Activated CD8-positive, alpha-beta T cell treated with anti-CD3 and anti-CD28 coated beads for 36 hours (primary cell): ENCODE results near the gene REEP2. TPM values are rescaled to one million over a fixed set of nuclear protein-coding genes. Genes with fewer than 3 reads are reported as not detected.

Experiments
- ATAC-seq: fragments of 200-7000 bp; cut with Tn5 transposase; one replicate; pipeline ENCODE4 v1.10.0; 2021; ENCODE audit warnings: mild to moderate bottlenecking, moderate library complexity
- CTCF ChIA-PET: fragments of 350-600 bp; sonication (Branson Sonifier 250); formaldehyde crosslinking; loops from one replicate; lab custom pipeline; 2021; ENCODE audit warnings: antibody characterized with exemption; lab: Charles Lee
- POLR2A ChIA-PET: fragments of 350-600 bp; sonication (Branson Sonifier 250); formaldehyde crosslinking; loops from one replicate; lab custom pipeline; 2021; ENCODE audit warnings: antibody characterized with exemption; lab: Charles Lee
- DNase-seq: peaks from one replicate; pipeline ENCODE4 v3.0.0-alpha.2; 2020
- H3K27ac Mint-ChIP-seq: one replicate; pipeline ENCODE4 v1.8.0; 2021; ENCODE audit warnings: mild to moderate bottlenecking, mixed read lengths
- H3K27me3 Mint-ChIP-seq: one replicate; pipeline ENCODE4 v1.8.0; 2021; ENCODE audit warnings: mixed read lengths
- H3K36me3 Mint-ChIP-seq: one replicate; pipeline ENCODE4 v1.8.0; 2021; ENCODE audit warnings: low read depth, mixed read lengths
- H3K4me1 Mint-ChIP-seq: one replicate; pipeline ENCODE4 v1.8.0; 2021; ENCODE audit warnings: low read depth, mixed read lengths
- H3K4me3 Mint-ChIP-seq: one replicate; pipeline ENCODE4 v1.8.0; 2021; ENCODE audit warnings: mild to moderate bottlenecking, moderate library complexity, mixed read lengths
- H3K9me3 Mint-ChIP-seq: one replicate; pipeline ENCODE4 v1.8.0; 2021; ENCODE audit warnings: mixed read lengths
- intact Hi-C: fragments of 100-400 bp; cut with micrococcal nuclease; formaldehyde crosslinking; loops from one replicate; pipeline ENCODE4 v1.10.0; 2022
- total RNA-seq, 2 experiments: library from RNA; stranded (reverse); gene quantifications; one replicate each; pipeline ENCODE4 v1.2.3, GENCODE V29; 2021
- TF ChIP-seq, protein P1 (sequence below): fragments of 200-600 bp; IDR thresholded peaks from one replicate; pipeline ENCODE4 v1.8.0; 2022; ENCODE audit warnings: antibody characterized with exemption, mild to moderate bottlenecking

The REEP2 gene
- total RNA-seq, 2 experiments from 2014 or later = 2.9 to 3.1 TPM

- Mint-ChIP-seq H3K4me1 (peaks cover 12% of the 10 kb centered on the region), H3K27ac (no peak overlapping the region), H3K9me3 (no peaks in the 10 kb centered on the region), H3K27me3 (no peaks in the 10 kb centered on the region), H3K4me3 (peak overlapping the region; percentile 67), H3K36me3 (peaks cover 3% of the 10 kb centered on the region)
- POLR2A ChIA-PET = interaction anchor here (0.7 to 2.6 kb wide), 9 partner anchors 11 to 137 kb away, joined by 3 to 12 read pairs (median 3); partner anchors contain the start of gene HSPA9
- TF ChIP-seq, protein P1, sequence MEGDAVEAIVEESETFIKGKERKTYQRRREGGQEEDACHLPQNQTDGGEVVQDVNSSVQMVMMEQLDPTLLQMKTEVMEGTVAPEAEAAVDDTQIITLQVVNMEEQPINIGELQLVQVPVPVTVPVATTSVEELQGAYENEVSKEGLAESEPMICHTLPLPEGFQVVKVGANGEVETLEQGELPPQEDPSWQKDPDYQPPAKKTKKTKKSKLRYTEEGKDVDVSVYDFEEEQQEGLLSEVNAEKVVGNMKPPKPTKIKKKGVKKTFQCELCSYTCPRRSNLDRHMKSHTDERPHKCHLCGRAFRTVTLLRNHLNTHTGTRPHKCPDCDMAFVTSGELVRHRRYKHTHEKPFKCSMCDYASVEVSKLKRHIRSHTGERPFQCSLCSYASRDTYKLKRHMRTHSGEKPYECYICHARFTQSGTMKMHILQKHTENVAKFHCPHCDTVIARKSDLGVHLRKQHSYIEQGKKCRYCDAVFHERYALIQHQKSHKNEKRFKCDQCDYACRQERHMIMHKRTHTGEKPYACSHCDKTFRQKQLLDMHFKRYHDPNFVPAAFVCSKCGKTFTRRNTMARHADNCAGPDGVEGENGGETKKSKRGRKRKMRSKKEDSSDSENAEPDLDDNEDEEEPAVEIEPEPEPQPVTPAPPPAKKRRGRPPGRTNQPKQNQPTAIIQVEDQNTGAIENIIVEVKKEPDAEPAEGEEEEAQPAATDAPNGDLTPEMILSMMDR = no peak
- DNase-seq (no peak), ATAC-seq (no peak)
- CTCF ChIA-PET = interaction anchor here (1.0 to 3.8 kb wide), 5 partner anchors 11 to 85 kb away, joined by 3 to 17 read pairs (median 7); partner anchors contain the start of gene KDM3B
- intact Hi-C loops = no loop called here
Measured at GRCh38 chr5:138438003-138438723, 694 bp upstream of the REEP2 start.

DNA sequence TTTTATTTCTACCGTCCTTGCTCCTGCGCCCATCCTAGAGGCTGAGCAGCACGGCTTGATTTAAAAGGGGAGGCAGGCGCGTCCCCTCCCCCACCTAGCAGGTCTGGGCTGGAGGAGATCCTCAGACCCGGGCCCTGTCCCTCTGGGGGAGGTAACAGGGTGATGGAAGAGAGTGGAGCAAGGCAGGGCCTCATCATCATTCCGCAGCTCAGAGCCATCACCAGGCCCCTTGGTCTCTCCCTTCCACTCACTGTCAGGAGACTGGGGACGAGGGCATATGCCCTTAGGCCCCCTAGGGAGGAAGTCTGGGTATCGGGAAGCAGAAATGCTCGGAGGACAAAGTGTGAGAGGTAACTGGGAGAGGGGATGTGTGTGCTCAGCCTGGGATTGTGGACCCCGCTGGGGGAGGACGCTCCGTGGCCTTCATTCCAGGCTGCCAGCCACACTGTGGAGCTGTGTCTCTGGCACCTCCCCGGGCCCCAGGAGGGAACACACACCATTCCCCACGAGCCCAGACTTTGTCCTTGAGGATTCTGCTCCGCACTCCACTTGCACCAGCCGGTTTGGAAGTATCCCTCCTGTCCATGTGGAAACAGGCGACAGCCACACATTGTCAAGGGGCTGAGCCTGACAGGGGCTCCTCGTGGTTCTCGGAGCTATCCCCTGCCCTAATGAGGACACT, 761 bp downstream of the REEP2 start:
- ChIA-PET CTCF (interaction anchor here (1.0 to 1.4 kb wide), 2 partner anchors 10 to 65 kb away, joined by 4 read pairs; no protein-coding TSS in a partner anchor), POLR2A (interaction anchor here (0.8 to 2.6 kb wide), 3 partner anchors 10 to 70 kb away, joined by 3 to 12 read pairs (median 4); no protein-coding TSS in a partner anchor)
- ATAC-seq = no peak
- H3K27me3 Mint-ChIP-seq = no peaks in the 10 kb centered on the region
- H3K4me1 Mint-ChIP-seq = peaks cover 12% of the 10 kb centered on the region
- no peaks in the 10 kb centered on the region for H3K9me3 Mint-ChIP-seq
- no peak overlapping the region for H3K27ac Mint-ChIP-seq
- no peaks in the 10 kb centered on the region for H3K36me3 Mint-ChIP-seq
- H3K4me3 Mint-ChIP-seq = peak overlapping the region; percentile 73
- intact Hi-C loops = no loop called here
- TF ChIP-seq, protein P1 = no peak
- peak; percentile 14 for DNase-seq

DNA sequence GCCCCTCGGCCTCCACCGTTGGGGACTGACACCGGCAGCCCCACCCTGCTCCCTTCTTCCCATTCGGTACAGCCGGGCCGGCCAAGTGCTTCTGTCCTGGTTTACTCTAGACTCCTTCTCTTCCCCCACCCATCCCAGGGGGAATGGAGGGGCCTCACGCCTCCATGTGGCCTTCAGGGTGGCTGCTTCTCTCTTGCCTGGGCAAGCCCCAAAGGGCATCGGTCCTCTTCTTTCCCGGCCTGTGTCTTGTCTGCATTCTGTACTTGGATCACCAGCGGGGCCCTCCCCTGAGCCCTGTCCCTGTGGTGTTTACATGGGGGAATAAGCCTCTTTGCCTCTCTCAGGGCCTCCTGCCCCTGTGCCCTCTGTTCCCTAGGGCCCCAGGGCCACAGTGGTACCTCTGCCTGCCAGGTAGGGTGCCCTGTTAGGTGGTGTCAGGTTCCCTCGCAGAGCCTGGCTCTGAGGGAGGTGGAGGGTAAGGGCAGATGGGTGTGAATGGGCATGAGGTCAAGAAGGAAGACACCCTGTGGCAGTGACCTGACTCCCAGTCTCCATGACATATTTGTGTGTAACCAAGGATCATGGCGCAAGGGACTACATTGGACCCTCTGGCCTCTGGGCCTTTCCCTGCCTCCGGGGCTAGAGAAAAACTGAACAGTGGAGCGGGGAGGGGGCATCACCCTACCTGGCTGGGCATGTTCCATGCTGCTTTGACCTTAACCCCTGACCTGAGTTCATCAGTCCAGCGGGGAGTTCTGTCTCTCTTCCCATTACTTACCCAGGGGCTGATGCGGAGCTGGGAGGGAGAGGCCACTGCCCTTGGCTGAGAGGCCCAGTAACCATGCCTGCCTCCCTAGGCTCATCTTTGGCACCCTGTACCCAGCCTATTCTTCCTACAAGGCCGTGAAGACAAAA, 1.6 kb downstream of the REEP2 start:
- no peaks in the 10 kb centered on the region for H3K36me3 Mint-ChIP-seq
- no peak for ATAC-seq
- TF ChIP-seq, protein P1 = no peak
- no peak overlapping the region for H3K27ac Mint-ChIP-seq
- CTCF ChIA-PET = interaction anchor here (1.0 kb wide), 1 partner anchor 9 kb away, joined by 4 read pairs; no protein-coding TSS in a partner anchor
- no peaks in the 10 kb centered on the region for H3K9me3 Mint-ChIP-seq
- H3K27me3 Mint-ChIP-seq = no peaks in the 10 kb centered on the region
- H3K4me3 Mint-ChIP-seq = peak overlapping the region; percentile 48
- intact Hi-C loops = no loop called here
- DNase-seq = no peak
- peaks cover 12% of the 10 kb centered on the region for H3K4me1 Mint-ChIP-seq
- POLR2A ChIA-PET = interaction anchor here (2.6 kb wide), 1 partner anchor 9 kb away, joined by 12 read pairs; no protein-coding TSS in a partner anchor

DNA sequence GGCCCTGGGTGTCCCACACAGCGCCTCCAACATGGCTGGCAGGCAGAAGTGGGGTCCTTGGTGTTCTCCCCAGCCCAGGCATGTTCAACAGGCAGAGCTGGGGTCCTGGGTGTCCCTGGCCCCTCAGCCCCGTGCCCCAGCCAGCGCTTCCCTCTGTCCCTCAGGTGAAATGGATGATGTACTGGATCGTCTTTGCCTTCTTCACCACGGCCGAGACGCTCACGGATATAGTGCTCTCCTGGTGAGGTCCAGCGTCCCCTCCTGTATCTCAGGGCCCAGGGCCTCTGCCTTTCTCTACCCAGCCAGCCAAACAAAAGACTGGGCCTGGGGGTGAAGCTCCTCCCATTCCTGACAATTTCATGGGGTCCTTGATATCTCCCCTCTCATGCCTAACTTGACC, 2.4 kb downstream of the REEP2 start:
- Mint-ChIP-seq H3K27me3 (no peaks in the 10 kb centered on the region), H3K4me1 (peaks cover 12% of the 10 kb centered on the region), H3K9me3 (no peaks in the 10 kb centered on the region), H3K4me3 (no peak overlapping the region), H3K27ac (no peak overlapping the region), H3K36me3 (no peaks in the 10 kb centered on the region)
- TF ChIP-seq, protein P1 = no peak
- DNase-seq (no peak), ATAC-seq (no peak)
- ChIA-PET POLR2A (interaction anchor here (0.8 kb wide), 1 partner anchor 10 kb away, joined by 4 read pairs; no protein-coding TSS in a partner anchor), CTCF (no interaction called here)
- intact Hi-C loops = no loop called here
